GM19035 (cell line): ENCODE measurements around the gene TWIST2.

Source experiments
- ATAC-seq: cut with Tn5 transposase; IDR thresholded peaks from one replicate; pipeline ENCODE4 v1.9.1; 2021; ENCODE audit not compliant: unreplicated experiment

The TWIST2 gene

GRCh38 chr2:238916176-238916874 lies 68.4 kb downstream of the TWIST2 start:
- no peak for ATAC-seq

GRCh38 chr2:238916875-238917590 lies 69.1 kb downstream of the TWIST2 start:
- no peak for ATAC-seq

- no peak for ATAC-seq
Observed at GRCh38 chr2:238919307-238919706, 71.4 kb downstream of the TWIST2 start.

GRCh38 chr2:238920053-238920452 lies 72.2 kb downstream of the TWIST2 start:
- no peak for ATAC-seq

- ATAC-seq, result no peak
Observed at GRCh38 chr2:238920601-238921001, 72.7 kb downstream of the TWIST2 start.

- no peak for ATAC-seq
Observed at GRCh38 chr2:238921259-238921658, 73.4 kb downstream of the TWIST2 start.

- no peak for ATAC-seq
Observed at GRCh38 chr2:238921681-238922319, 73.9 kb downstream of the TWIST2 start.

GRCh38 chr2:238922435-238922834 lies 74.5 kb downstream of the TWIST2 start:
- ATAC-seq, result no peak

- no peak for ATAC-seq
Observed at GRCh38 chr2:238924032-238924431, 76.1 kb downstream of the TWIST2 start.

GRCh38 chr2:238924796-238925195 lies 76.9 kb downstream of the TWIST2 start:
- ATAC-seq, result no peak

- no peak for ATAC-seq
Observed at GRCh38 chr2:238925281-238925680, 77.4 kb downstream of the TWIST2 start.

- ATAC-seq, result no peak
Observed at GRCh38 chr2:238925816-238926521, 78.1 kb downstream of the TWIST2 start.

- no peak for ATAC-seq
Observed at GRCh38 chr2:238926761-238927611, 79.1 kb downstream of the TWIST2 start.

- ATAC-seq, result no peak
Observed at GRCh38 chr2:238927746-238928519, 80.0 kb downstream of the TWIST2 start.

- ATAC-seq, result no peak
Observed at GRCh38 chr2:238928520-238929241, 80.8 kb downstream of the TWIST2 start.

- no peak for ATAC-seq
Observed at GRCh38 chr2:238929242-238930081, 81.6 kb downstream of the TWIST2 start.

- ATAC-seq, result no peak
Observed at GRCh38 chr2:238930216-238930615, 82.3 kb downstream of the TWIST2 start.
